Adrenal gland (tissue), 12 donors: ENCODE results near the gene PCDH18. TPM values are rescaled to one million over a fixed set of nuclear protein-coding genes. Genes with fewer than 3 reads are reported as not detected.

ENCODE experiments used
- DNase-seq, 7 donors: peaks; one replicate each; pipeline ENCODE4 v3.0.0-alpha.2; 2019 to 2020
- H3K27ac ChIP-seq, 5 donors: fragments of 200-600 bp; sonication (generic) in 4 of 5; 1 replicate in 3 of 5; 2 replicates in 2 of 5; pipeline versions ENCODE4 v1.5.1 to v1.8.0; 2016 to 2020; ENCODE audit warnings: mild to moderate bottlenecking in 1 of 5
- H3K27me3 ChIP-seq: fragments of 200-600 bp; 2 replicates; pipeline ENCODE4 v1.8.0; 2021
- H3K36me3 ChIP-seq, 2 donors: fragments of 200-600 bp; replicated peaks in 1 of 2; 1 replicate in 1 of 2; 2 replicates in 1 of 2; pipeline versions ENCODE4 v1.5.1 to v1.8.0; 2018 to 2022
- H3K4me1 ChIP-seq, 2 donors: fragments of 200-600 bp; replicated peaks in 1 of 2; 1 replicate in 1 of 2; 2 replicates in 1 of 2; pipeline versions ENCODE4 v1.5.1 to v1.8.0; 2018 to 2021
- H3K4me3 ChIP-seq, 4 donors: fragments of 200-600 bp; sonication (generic) in 3 of 4; one replicate each; pipeline ENCODE4 v1.5.1; 2016 to 2018
- H3K9me3 ChIP-seq, 3 donors: fragments of 200-600 bp; sonication (generic) in 1 of 3; replicated peaks in 1 of 3; 1 replicate in 2 of 3; 2 replicates in 1 of 3; pipeline versions ENCODE4 v1.5.1 to v1.8.0; 2016 to 2021
- POLR2A ChIP-seq, 2 donors: fragments of 450-650 bp; IDR thresholded peaks; one replicate each; pipeline ENCODE4 v1.6.1; 2017; ENCODE audit warnings: antibody characterized with exemption in 2 of 2, mild to moderate bottlenecking in 2 of 2, moderate library complexity in 1 of 2
- WGBS, 4 donors: extraction: QIAGEN DNeasy Blood & Tissue Kit in 2 of 4; methylation state at CpG; one replicate each; pipeline versions ENCODE4 v1.1.5 to v1.1.7; 2013 to 2017; 5-methylcytosine and 5-hydroxymethylcytosine counted together
- intact Hi-C, 2 donors: fragments of 100-400 bp; cut with DNase I; formaldehyde crosslinking; loops; one replicate each; pipeline versions ENCODE4 v1.14.1 to v1.15.0; 2022 to 2023
- polyA plus RNA-seq, 3 donors: library from polyadenylated mRNA; stranded (reverse); fragments of 200-250 nt in 2 of 3; fragments of 350-450 nt in 1 of 3; fragmentation: Illumina TruSeq in 1 of 3; extraction: RNeasy Lipid Tissue Mini Kit (QIAGEN cat#74804) in 1 of 3; gene quantifications; one replicate each; pipeline ENCODE4 v1.2.3, GENCODE V29; 2013 to 2014
- total RNA-seq, 9 donors: library from RNA; depleted of rRNA in 4 of 9; stranded (reverse); fragments of >200 nt in 4 of 9; fragments of 120-200 nt in 1 of 9; fragmentation: NEBNext Ultra II Directional in 1 of 9; extraction: Animal tissue kit (Norgen Biotek cat#: 25700) in 1 of 9; gene quantifications; one replicate each; pipeline versions ENCODE4 v1.1.0 to v1.2.4, GENCODE V29; 2013 to 2023
- TF ChIP-seq, protein P1 (sequence below), 6 experiments: fragments of 450-650 bp in 4 of 6; fragments of 200-600 bp in 2 of 6; sonication (generic) in 1 of 6; IDR thresholded peaks; 1 replicate in 5 of 6; 2 replicates in 1 of 6; pipeline versions ENCODE4 v1.5.1 to v1.8.0; 2016 to 2021; ENCODE audit warnings: antibody characterized with exemption in 6 of 6, mild to moderate bottlenecking in 2 of 6, moderate library complexity in 1 of 6
- donor health status: healthy with polysubstance abuse.
- donor health status: Bipolar disorder and iron deficiency.
- donor health status: DM: yes; HTN: yes; CAD: no.
- donor health status: DM: no; HTN: no; CAD: no.
- donor health status: DM: no; HTN: no; CAD: no.
- donor health status: DM: yes; HTN: yes; CAD: no.

PCDH18 gene
- total and polyA plus RNA-seq, 12 donors, result 2.6 to 54.7 (median 8.5) TPM

DNA sequence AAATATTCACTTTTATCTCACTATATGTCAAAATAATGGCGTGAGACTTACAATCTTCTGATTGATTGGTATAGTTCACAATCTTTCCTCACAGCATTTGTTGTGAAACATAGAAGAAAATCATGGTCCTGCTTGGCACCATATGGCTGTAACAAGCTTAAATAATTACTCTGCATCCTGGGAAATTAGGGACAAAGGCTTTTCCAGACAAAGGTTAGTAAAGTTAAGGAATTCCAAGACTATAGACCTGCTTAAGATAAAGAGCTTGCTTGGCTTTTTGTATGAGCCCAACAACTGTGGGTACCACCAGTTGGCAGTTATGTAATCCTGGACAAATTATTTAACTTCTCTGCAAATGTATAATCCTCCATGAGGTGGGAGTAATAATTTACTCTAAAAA lies 3.4 kb upstream of the PCDH18 start:
- H3K4me1 ChIP-seq, result peaks cover 0 to 8% of the 10 kb centered on the region in 2 donors
- DNase-seq, result no peak
- no peak for TF ChIP-seq POLR2A (IDR thresholded peaks at IDR 0.05)
- TF ChIP-seq, protein P1, sequence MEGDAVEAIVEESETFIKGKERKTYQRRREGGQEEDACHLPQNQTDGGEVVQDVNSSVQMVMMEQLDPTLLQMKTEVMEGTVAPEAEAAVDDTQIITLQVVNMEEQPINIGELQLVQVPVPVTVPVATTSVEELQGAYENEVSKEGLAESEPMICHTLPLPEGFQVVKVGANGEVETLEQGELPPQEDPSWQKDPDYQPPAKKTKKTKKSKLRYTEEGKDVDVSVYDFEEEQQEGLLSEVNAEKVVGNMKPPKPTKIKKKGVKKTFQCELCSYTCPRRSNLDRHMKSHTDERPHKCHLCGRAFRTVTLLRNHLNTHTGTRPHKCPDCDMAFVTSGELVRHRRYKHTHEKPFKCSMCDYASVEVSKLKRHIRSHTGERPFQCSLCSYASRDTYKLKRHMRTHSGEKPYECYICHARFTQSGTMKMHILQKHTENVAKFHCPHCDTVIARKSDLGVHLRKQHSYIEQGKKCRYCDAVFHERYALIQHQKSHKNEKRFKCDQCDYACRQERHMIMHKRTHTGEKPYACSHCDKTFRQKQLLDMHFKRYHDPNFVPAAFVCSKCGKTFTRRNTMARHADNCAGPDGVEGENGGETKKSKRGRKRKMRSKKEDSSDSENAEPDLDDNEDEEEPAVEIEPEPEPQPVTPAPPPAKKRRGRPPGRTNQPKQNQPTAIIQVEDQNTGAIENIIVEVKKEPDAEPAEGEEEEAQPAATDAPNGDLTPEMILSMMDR (IDR thresholded peaks at IDR 0.05), result no peak
- no peak overlapping the region for H3K4me3 ChIP-seq
- no peak overlapping the region for H3K27ac ChIP-seq
- 81 to 88% (median 84%) methylated on average over 1 of the region's 1 CpG for WGBS, 4 donors
- H3K27me3 ChIP-seq, result no peaks in the 10 kb centered on the region
- no peaks in the 10 kb centered on the region for H3K36me3 ChIP-seq
- intact Hi-C loops, result no loop called here
- H3K9me3 ChIP-seq, result peaks cover 0 to 8% (median 0%) of the 10 kb centered on the region in 3 donors

DNA sequence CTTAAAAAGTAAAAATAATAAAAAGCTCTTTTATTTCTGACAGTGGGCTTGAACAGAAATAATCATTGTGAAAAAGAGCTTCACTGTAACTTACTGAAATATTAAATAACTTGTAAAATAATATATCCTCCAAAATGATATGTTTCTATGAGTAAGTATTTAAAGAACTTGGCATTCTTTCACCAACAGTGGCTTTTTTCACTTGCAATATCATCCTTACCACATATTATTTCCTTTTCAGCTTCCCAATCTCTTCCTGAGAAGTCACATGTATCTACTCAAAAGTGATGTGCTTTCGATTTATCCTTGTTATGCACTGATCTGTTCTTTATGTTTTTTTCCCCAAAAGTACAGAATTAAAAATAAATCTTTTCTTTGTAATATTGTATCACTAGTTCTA lies 2.2 kb upstream of the PCDH18 start:
- intact Hi-C loops, result no loop called here

DNA sequence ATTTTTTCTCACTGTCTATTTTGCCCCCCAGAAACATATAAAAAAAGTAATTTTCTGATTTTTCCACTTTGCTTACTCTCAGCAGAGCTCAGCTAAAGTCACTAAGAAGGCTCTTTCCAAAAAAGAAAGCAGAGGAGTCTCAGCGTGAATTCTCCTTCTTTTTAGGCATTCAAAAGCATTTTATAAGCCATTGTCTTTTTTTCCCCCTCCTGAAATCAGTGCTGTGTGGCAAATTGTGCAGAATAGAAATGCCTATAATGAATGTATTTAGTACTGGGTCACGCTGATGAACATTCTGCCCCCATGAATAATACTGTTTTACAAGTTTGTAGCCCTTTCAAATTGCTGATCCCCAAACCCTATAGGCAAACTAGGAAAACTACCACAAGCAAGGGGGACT lies 1.6 kb upstream of the PCDH18 start:
- H3K36me3 ChIP-seq, result no peaks in the 10 kb centered on the region
- WGBS, 4 donors, result 59 to 83% (median 71%) methylated on average over 2 of the region's 2 CpGs
- intact Hi-C loops, result no loop called here
- no peak for DNase-seq
- H3K9me3 ChIP-seq, result peaks cover 0 to 8% (median 0%) of the 10 kb centered on the region in 3 donors
- peak overlapping the region in 3 of 5 donors; percentile 5 to 71 (median 31) for H3K27ac ChIP-seq
- H3K4me1 ChIP-seq, result peaks cover 0 to 8% of the 10 kb centered on the region in 2 donors
- TF ChIP-seq, protein P1 (IDR thresholded peaks at IDR 0.05), result no peak
- no peak for TF ChIP-seq POLR2A (IDR thresholded peaks at IDR 0.05)
- H3K4me3 ChIP-seq, result no peak overlapping the region
- H3K27me3 ChIP-seq, result no peaks in the 10 kb centered on the region

More for the DNA sequence above, 2.2 kb upstream of the PCDH18 start:
- Histone ChIP-seq H3K4me1 (peaks cover 0 to 8% of the 10 kb centered on the region in 2 donors), H3K4me3 (peak overlapping the region in 1 of 4 donors; percentile 4), H3K27me3 (no peaks in the 10 kb centered on the region), H3K27ac (peak overlapping the region in 1 of 5 donors; percentile 71), H3K9me3 (peaks cover 0 to 8% (median 0%) of the 10 kb centered on the region in 3 donors), H3K36me3 (no peaks in the 10 kb centered on the region)
- no peak for TF ChIP-seq POLR2A (IDR thresholded peaks at IDR 0.05)
- TF ChIP-seq, protein P1 (IDR thresholded peaks at IDR 0.05), result no peak
- DNase-seq, result no peak
- WGBS, 4 donors, result 50 to 66% (median 54%) methylated on average over 1 of the region's 1 CpG

DNA sequence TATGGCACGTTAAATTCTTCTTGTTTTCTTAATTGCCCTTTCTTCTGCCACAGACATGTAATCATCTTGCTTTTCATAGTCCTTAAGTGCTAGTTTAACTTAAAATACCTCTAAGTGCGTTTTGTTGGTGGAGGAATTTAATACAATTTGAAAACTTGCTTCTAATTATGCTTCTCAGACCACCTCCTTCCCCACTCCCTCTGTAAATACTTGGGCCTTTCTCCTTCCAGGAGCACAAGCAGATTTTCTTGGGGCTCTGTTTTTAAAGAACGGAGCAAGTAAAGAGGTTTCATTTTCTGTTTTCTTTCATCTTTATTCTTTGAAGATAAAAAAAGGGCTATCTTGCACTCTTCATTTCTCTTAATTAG lies 559 bp upstream of the PCDH18 start:
- H3K27ac ChIP-seq, result peak overlapping the region in 4 of 5 donors; percentile 30 to 78 (median 51)
- no peak for TF ChIP-seq POLR2A (IDR thresholded peaks at IDR 0.05)
- TF ChIP-seq, protein P1 (IDR thresholded peaks at IDR 0.05), result no peak
- H3K4me3 ChIP-seq, result peak overlapping the region in 2 of 4 donors; percentile 21 to 54
- H3K9me3 ChIP-seq, result peaks cover 0 to 8% (median 0%) of the 10 kb centered on the region in 3 donors
- 4 to 12% (median 7%) methylated on average over 3 of the region's 3 CpGs for WGBS, 4 donors
- no peaks in the 10 kb centered on the region for H3K36me3 ChIP-seq
- no peak for DNase-seq
- H3K4me1 ChIP-seq, result peaks cover 0 to 8% of the 10 kb centered on the region in 2 donors
- no peaks in the 10 kb centered on the region for H3K27me3 ChIP-seq
- intact Hi-C loops, result no loop called here
